ENCODE data around the gene MYO3A.

The MYO3A gene

DNA sequence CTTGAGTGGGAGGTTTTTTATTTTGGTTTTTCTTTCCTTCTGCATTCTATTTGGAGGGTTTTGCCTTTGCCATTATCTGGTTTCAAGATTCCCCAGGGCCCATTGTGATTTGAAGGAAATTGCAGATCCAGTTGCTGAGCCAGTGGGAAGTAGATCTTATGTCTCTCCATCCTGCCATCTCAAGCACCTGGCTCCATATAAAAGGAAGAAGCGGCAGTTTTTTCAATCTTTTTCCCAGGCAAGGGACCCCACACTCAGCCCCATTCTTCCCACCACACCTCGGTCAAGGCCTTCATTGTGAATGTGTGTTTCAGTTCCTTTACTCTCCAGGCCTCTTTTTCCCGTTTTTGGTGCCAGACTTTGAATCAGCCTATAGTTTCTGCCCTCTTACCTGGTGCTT, 95.8 kb downstream of the MYO3A start:
- Histone ChIP-seq H3F3A (ENCODE audit: insufficient read depth) (no peaks in the 10 kb centered on the region), H3K4me3 (ENCODE audit: insufficient read depth, low read length, poor library complexity, severe bottlenecking) (no peak overlapping the region), H3K79me2 (ENCODE audit: insufficient read depth, low read length) (no peaks in the 10 kb centered on the region), H3K4me2 (ENCODE audit: low read depth, low read length, poor library complexity, severe bottlenecking) (no peak overlapping the region), H3K9me3 (ENCODE audit: insufficient read depth, low read length) (no peaks in the 10 kb centered on the region), H3K36me3 (ENCODE audit: low read length) (no peaks in the 10 kb centered on the region), H3K9me2 (replicated peaks; ENCODE audit: insufficient read depth, low read length) (no peaks in the 10 kb centered on the region), H2AFZ (ENCODE audit: low read depth, low read length, severe bottlenecking) (no peak overlapping the region), H3K27me3 (ENCODE audit: low read length) (no peaks in the 10 kb centered on the region; the same call in 1 of the 2 replicates), H4K20me1 (ENCODE audit: low read depth, low read length) (no peaks in the 10 kb centered on the region), H3K9ac (ENCODE audit: low read length) (no peak overlapping the region), H3K27ac (ENCODE audit: low read depth, low read length) (no peak overlapping the region)
- TF ChIP-seq, protein P1, sequence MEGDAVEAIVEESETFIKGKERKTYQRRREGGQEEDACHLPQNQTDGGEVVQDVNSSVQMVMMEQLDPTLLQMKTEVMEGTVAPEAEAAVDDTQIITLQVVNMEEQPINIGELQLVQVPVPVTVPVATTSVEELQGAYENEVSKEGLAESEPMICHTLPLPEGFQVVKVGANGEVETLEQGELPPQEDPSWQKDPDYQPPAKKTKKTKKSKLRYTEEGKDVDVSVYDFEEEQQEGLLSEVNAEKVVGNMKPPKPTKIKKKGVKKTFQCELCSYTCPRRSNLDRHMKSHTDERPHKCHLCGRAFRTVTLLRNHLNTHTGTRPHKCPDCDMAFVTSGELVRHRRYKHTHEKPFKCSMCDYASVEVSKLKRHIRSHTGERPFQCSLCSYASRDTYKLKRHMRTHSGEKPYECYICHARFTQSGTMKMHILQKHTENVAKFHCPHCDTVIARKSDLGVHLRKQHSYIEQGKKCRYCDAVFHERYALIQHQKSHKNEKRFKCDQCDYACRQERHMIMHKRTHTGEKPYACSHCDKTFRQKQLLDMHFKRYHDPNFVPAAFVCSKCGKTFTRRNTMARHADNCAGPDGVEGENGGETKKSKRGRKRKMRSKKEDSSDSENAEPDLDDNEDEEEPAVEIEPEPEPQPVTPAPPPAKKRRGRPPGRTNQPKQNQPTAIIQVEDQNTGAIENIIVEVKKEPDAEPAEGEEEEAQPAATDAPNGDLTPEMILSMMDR (IDR thresholded peaks at IDR 0.05; ENCODE audit: insufficient read depth, low read length, poor library complexity, severe bottlenecking), result no peak
- TF ChIP-seq EZH2phosphoT487 (conservative IDR thresholded peaks at IDR 0.05; ENCODE audit: low read length), result no peak

GRCh38 chr10:26031300-26031699, 97.3 kb downstream of the MYO3A start:
- no peak overlapping the region for H2AFZ ChIP-seq (ENCODE audit: low read depth, low read length, severe bottlenecking)
- TF ChIP-seq EZH2phosphoT487 (conservative IDR thresholded peaks at IDR 0.05; ENCODE audit: low read length), result no peak
- TF ChIP-seq, protein P1 (IDR thresholded peaks at IDR 0.05; ENCODE audit: insufficient read depth, low read length, poor library complexity, severe bottlenecking), result no peak
- H3K36me3 ChIP-seq (ENCODE audit: low read length), result no peaks in the 10 kb centered on the region
- no peaks in the 10 kb centered on the region for H3K79me2 ChIP-seq (ENCODE audit: insufficient read depth, low read length)
- no peak overlapping the region for H3K9ac ChIP-seq (ENCODE audit: low read length)
- no peaks in the 10 kb centered on the region for H4K20me1 ChIP-seq (ENCODE audit: low read depth, low read length)
- H3K4me2 ChIP-seq (ENCODE audit: low read depth, low read length, poor library complexity, severe bottlenecking), result no peak overlapping the region
- no peaks in the 10 kb centered on the region for H3K9me3 ChIP-seq (ENCODE audit: insufficient read depth, low read length)
- no peaks in the 10 kb centered on the region for H3K9me2 ChIP-seq (replicated peaks; ENCODE audit: insufficient read depth, low read length)
- H3F3A ChIP-seq (ENCODE audit: insufficient read depth), result no peaks in the 10 kb centered on the region
- no peak overlapping the region for H3K27ac ChIP-seq (ENCODE audit: low read depth, low read length)
- H3K4me3 ChIP-seq (ENCODE audit: insufficient read depth, low read length, poor library complexity, severe bottlenecking), result no peak overlapping the region
- no peaks in the 10 kb centered on the region for H3K27me3 ChIP-seq (ENCODE audit: low read length)

- Histone ChIP-seq H3K9me2 (replicated peaks; ENCODE audit: insufficient read depth, low read length) (no peaks in the 10 kb centered on the region), H3K27ac (ENCODE audit: low read depth, low read length) (no peak overlapping the region), H3K9me3 (ENCODE audit: insufficient read depth, low read length) (no peaks in the 10 kb centered on the region), H3K9ac (ENCODE audit: low read length) (no peak overlapping the region), H4K20me1 (ENCODE audit: low read depth, low read length) (no peaks in the 10 kb centered on the region), H3F3A (ENCODE audit: insufficient read depth) (no peaks in the 10 kb centered on the region), H2AFZ (ENCODE audit: low read depth, low read length, severe bottlenecking) (no peak overlapping the region), H3K27me3 (ENCODE audit: low read length) (no peaks in the 10 kb centered on the region), H3K4me3 (ENCODE audit: insufficient read depth, low read length, poor library complexity, severe bottlenecking) (no peak overlapping the region), H3K79me2 (ENCODE audit: insufficient read depth, low read length) (no peaks in the 10 kb centered on the region), H3K36me3 (ENCODE audit: low read length) (no peaks in the 10 kb centered on the region), H3K4me2 (ENCODE audit: low read depth, low read length, poor library complexity, severe bottlenecking) (no peak overlapping the region)
- TF ChIP-seq EZH2phosphoT487 (conservative IDR thresholded peaks at IDR 0.05; ENCODE audit: low read length), result no peak
- TF ChIP-seq, protein P1 (IDR thresholded peaks at IDR 0.05; ENCODE audit: insufficient read depth, low read length, poor library complexity, severe bottlenecking), result no peak
These were observed 109.4 kb downstream of the MYO3A start for GRCh38 chr10:26043469-26043868.

Measured in SU-DHL-6 (cell line).